BE2C (cell line): ENCODE data around the gene NEU3.
"Not testable (repeated sequence)": the region's sequence is repeated elsewhere in the genome, so short reads cannot be mapped to it uniquely, and the experiment has no call there.

Experiments used
- DNase-seq: peaks from one replicate; pipeline ENCODE4 v3.0.0-alpha.2; 2020
- H3K27me3 ChIP-seq: fragments of 250-450 bp; sonication (Bioruptor Pico); 2 replicates; pipeline ENCODE4 v1.5.1; 2020; ENCODE audit warnings: mild to moderate bottlenecking
- H3K36me3 ChIP-seq: fragments of 250-450 bp; sonication (Bioruptor Pico); 2 replicates; pipeline ENCODE4 v1.5.1; 2020; ENCODE audit warnings: mild to moderate bottlenecking
- H3K4me1 ChIP-seq: fragments of 250-450 bp; sonication (Bioruptor Pico); 2 replicates; pipeline ENCODE4 v1.5.1; 2020
- H3K4me3 ChIP-seq: 2 replicates; pipeline ENCODE4 v1.5.1; 2011; ENCODE audit warnings: low read depth, low read length
- H3K9me3 ChIP-seq: fragments of 250-450 bp; sonication (Bioruptor Pico); 2 replicates; pipeline ENCODE4 v1.5.1; 2020
- TF ChIP-seq, protein P1 (sequence below): IDR thresholded peaks from 2 replicates; pipeline ENCODE4 v1.5.1; 2012; ENCODE audit warnings: mild to moderate bottlenecking, low read depth, low read length

Gene NEU3

DNA sequence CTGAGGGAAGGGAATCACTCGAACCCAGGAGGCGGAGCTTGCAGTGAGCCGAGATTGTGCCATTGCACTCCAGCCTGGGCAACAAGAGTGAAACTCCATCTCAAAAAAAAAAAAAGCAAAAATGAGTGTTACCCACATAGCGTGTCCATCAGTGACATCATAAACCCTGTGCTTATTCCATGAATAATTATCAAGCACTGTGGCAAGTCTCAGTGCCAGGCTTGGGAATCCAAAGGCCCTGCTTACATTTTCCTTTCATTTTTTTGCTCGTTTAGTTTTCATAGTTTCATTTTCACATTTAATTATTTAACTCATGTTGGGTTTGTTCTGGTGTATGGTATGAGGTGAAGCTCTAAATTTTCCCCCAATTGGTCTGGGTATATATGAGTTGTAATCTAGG lies 46.5 kb downstream of the NEU3 start:
- Histone ChIP-seq H3K36me3 (no peaks in the 10 kb centered on the region), H3K27me3 (no peaks in the 10 kb centered on the region), H3K9me3 (no peaks in the 10 kb centered on the region), H3K4me1 (peaks cover 39% of the 10 kb centered on the region), H3K4me3 (no peak overlapping the region)
- no peak for DNase-seq
- TF ChIP-seq, protein P1, sequence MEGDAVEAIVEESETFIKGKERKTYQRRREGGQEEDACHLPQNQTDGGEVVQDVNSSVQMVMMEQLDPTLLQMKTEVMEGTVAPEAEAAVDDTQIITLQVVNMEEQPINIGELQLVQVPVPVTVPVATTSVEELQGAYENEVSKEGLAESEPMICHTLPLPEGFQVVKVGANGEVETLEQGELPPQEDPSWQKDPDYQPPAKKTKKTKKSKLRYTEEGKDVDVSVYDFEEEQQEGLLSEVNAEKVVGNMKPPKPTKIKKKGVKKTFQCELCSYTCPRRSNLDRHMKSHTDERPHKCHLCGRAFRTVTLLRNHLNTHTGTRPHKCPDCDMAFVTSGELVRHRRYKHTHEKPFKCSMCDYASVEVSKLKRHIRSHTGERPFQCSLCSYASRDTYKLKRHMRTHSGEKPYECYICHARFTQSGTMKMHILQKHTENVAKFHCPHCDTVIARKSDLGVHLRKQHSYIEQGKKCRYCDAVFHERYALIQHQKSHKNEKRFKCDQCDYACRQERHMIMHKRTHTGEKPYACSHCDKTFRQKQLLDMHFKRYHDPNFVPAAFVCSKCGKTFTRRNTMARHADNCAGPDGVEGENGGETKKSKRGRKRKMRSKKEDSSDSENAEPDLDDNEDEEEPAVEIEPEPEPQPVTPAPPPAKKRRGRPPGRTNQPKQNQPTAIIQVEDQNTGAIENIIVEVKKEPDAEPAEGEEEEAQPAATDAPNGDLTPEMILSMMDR, result no peak

DNA sequence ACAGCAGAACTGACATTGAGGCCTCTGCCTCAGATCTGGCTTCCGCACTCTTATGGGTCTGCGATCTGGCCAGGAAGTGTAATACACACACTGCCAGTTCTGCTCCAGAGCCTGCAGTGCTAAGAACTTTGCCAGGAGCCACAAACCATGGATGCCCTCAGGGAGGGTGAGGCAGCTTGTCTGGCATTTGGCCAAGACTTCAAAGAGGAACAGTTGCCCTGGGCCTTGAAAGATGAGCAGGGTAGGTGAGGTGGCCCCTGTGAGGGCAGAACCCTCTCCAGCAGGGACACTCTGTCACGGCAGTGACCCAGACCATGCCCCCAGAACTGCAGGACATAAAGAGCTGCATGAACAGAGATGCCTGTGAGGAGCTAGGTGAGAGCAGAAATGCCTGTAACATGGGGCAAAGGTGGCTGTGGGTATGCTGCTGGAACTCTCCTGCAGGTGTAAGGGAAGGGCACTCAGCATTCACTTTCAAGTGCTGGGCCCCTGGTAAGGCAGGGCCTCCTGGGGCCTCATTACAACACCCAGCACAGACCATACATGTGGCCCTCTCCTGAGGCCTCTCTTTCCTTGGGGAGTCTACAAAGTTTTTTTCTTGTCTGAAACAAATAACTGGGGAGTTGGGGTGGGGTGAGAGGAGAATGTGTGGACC lies 47.3 kb downstream of the NEU3 start:
- no peaks in the 10 kb centered on the region for H3K27me3 ChIP-seq
- no peak overlapping the region for H3K4me3 ChIP-seq
- TF ChIP-seq, protein P1, result no peak
- H3K4me1 ChIP-seq, result peaks cover 32% of the 10 kb centered on the region
- H3K9me3 ChIP-seq, result no peaks in the 10 kb centered on the region
- peak; percentile 86 for DNase-seq
- H3K36me3 ChIP-seq, result no peaks in the 10 kb centered on the region

DNA sequence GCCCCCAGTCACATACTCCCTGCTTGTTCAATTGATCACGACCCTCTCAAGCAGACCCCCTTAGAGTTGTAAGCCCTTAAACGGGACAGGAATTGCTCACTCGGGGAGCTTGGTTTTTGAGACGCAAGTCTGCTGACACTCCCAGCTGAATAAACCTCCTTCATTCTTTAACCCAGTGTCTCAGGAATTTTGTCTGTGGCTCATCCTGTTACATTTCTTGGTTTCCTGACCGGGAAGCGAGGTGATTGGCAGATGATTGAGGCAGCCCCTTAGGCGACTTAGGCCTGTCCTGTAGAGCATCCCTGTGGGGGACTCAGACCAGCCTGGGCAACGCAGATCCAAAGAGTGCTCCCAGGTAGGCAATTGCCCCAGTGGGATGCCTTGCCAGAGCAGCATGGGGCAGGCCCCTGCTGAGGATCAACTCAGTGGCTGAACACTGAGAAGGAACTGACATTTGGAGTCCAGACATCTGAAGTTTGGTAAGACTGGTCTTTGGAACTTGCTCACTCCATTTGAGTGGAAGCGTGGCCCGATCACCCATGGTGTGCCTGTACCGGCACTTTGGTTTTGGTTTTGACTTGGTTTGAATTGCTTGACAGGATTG lies 51.5 kb downstream of the NEU3 start:
- no peaks in the 10 kb centered on the region for H3K27me3 ChIP-seq
- H3K9me3 ChIP-seq, result no peaks in the 10 kb centered on the region
- peaks cover 18% of the 10 kb centered on the region for H3K4me1 ChIP-seq
- no peaks in the 10 kb centered on the region for H3K36me3 ChIP-seq
- no peak for DNase-seq
- H3K4me3 ChIP-seq, result no peak overlapping the region
- TF ChIP-seq, protein P1, result no peak

DNA sequence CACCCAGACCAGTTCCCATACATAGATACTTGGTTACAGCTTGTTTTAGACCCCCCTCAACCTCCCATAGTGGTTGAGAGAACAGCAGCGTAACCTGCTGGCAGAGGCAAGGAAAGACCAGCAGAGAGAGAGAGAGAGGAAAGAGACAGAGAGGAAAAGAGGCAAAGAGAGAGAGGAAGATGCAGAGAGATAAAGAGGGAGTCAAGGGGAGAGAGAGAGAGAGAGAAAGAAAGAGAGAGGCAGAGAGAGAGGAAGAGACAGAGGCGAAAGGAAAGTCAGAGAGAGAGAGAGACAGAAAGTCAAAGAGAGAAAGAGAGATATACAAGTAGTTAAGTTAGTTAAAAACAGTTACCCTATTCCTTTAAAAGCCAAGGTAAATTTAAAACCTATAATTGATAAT lies 52.5 kb downstream of the NEU3 start:
- TF ChIP-seq, protein P1, result 0 out of 2 replicates have a peak, but pooled peaks have one; percentile 8
- Histone ChIP-seq H3K9me3 (no peaks in the 10 kb centered on the region), H3K4me1 (peaks cover 8% of the 10 kb centered on the region), H3K4me3 (no peak overlapping the region), H3K27me3 (no peaks in the 10 kb centered on the region), H3K36me3 (no peaks in the 10 kb centered on the region)
- DNase-seq, result no peak

DNA sequence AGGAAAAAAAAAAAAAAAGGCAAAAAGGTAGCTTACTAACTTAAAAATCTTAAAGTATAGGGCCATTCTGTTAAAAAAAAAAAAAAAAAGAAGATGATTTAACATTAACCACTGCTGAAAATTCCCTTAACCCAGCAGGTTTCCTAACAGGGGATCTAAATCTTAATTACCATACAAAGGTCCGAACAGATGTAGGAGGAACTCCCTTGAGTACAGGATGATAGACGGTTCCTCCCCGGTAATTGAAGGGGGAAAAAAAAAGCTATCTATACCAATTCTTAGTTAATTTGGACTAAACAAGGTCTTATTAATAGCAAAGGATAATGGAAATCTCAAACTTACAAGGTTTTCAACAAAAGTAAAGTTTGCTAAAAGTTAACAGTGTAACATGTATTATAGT lies 53.1 kb downstream of the NEU3 start:
- H3K4me1 ChIP-seq, H3K4me3 ChIP-seq, H3K36me3 ChIP-seq, DNase-seq, H3K9me3 ChIP-seq, H3K27me3 ChIP-seq: not testable (repeated sequence)

DNA sequence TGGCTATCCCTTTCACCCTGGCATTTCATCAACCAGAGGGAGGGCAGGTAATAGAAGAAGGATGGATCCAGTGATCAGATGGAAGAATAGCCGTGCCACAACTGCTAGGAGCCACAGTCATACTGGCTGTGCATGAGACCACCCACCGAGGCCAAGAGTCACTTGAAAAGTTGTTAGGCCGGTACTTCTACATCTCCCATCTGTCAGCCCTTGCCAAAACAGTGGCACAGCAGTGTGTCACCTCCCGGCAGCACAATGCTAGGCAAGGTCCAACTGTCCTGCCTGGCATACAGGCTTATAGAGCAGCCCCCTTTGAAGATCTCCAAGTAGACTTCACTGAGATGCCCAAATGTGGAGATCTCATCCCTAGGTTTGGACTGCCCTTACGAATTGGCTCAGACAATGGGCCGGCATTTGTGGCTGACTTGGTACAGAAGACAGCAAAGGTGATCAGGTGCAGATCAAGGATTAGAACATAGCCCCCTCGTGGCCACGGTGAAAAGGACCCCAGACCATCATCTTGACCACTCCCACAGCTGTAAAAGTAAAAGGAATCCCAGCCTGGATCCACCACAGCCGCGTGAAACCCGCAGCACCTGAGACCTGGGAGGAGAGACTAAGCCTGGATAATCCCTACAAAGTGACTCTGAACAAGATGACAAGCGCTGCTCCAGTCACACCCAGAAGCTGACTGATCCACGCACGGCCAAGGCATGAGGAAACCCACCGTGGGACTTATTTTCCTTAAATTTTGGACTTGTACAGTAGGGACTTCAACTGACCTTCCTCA lies 55.8 kb downstream of the NEU3 start:
- not testable (repeated sequence) for H3K4me1 ChIP-seq, H3K27me3 ChIP-seq, H3K4me3 ChIP-seq, DNase-seq, H3K36me3 ChIP-seq, H3K9me3 ChIP-seq

DNA sequence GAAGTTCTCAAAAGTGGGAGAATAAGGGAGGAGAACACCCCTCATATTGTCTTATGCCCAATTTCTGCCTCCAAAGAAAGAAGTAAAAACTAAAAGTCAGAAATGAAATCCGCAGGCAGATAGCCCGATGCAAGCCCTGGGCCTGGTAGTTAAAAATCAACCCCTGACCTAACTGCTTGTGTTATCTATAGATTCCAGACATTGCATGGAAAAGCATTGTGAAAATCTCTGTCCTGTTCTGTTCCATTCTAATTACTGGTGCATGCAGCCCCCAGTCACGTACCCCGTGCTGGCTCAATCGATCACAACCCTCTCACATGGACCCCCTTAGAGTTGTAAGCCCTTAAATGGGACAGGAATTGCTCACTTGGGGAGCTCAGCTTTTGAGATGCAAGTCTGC lies 57.9 kb downstream of the NEU3 start:
- DNase-seq, H3K36me3 ChIP-seq, H3K9me3 ChIP-seq, H3K4me3 ChIP-seq, H3K27me3 ChIP-seq, H3K4me1 ChIP-seq: not testable (repeated sequence)
